Stimulated activated CD4-positive, alpha-beta T cell treated with anti-CD3 and anti-CD28 coated beads, Interleukin-12 subunit alpha, Interleukin-12 subunit beta, amount 100 ng/mL, for 4 hours (primary cell): ENCODE data around the gene HERPUD1.
"Not testable (repeated sequence)": the region's sequence is repeated elsewhere in the genome, so short reads cannot be mapped to it uniquely, and the experiment has no call there.

Experiments used
- DNase-seq: peaks from one replicate; pipeline ENCODE4 v3.0.0-alpha.2; 2020

HERPUD1 gene

DNA sequence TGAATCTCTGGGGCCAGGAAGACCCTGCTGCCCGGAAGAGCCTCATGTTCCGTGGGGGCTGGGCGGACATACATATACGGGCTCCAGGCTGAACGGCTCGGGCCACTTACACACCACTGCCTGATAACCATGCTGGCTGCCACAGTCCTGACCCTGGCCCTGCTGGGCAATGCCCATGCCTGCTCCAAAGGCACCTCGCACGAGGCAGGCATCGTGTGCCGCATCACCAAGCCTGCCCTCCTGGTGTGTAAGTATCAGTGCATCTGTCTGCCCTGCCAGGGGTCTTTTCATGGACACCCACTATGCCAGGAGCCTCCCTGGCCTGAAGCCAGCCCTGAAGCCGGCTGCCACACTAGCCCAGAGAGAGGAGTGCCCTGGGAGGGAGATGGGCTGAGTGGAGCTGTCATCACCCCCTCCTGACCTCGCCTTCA is 29.9 kb downstream of the HERPUD1 start, which contains the start of gene CETP:
CETP (plus strand) TSS at position 100 of the 431 bp plus-strand sequence; CDS start at position 130, 30 bp downstream.
- no peak for DNase-seq

DNA sequence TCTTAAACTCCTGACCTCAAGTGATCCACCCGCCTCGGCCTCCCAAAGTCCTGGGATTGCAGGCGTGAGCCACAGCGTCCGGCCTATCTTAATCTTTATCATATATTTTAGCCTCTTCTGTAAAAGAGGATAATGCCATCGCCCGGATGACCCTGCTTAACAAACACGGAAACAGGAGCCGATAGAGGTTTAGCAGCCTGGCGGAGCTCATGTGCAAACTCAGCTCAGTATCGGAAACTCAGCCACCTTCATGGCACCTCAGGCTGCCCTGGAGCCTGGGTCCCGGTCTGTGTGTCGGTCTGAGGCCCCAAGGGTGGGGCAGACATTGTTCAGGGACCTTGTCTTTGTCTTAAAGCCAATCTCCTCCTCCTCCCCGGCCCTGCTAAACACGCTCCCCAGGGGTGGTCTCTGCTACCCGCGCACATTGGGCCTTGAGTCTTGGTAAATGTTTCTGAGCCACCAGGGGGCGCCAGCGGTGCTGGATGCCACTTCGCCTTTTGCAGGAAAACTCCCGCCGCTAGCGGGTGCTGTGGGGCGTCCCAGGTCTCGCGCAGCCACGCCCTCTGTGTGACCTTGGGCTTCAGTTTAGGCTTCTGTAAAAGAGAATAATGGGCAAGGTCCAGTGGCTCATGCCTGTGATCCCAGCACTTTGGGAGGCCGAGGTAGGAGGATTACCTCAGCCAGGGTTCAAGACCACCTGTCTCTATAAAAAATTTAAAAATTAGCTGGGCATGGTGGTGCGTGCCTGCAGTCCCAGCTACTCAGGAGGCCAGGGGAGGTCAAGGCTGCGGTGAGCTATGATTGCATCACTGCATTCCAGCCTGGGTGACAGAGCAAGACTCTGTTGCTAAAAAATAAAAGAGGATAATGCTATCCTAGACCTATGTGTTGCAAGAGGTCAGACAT is 32.6 kb downstream of the HERPUD1 start:
- DNase-seq: peak; percentile 98

DNA sequence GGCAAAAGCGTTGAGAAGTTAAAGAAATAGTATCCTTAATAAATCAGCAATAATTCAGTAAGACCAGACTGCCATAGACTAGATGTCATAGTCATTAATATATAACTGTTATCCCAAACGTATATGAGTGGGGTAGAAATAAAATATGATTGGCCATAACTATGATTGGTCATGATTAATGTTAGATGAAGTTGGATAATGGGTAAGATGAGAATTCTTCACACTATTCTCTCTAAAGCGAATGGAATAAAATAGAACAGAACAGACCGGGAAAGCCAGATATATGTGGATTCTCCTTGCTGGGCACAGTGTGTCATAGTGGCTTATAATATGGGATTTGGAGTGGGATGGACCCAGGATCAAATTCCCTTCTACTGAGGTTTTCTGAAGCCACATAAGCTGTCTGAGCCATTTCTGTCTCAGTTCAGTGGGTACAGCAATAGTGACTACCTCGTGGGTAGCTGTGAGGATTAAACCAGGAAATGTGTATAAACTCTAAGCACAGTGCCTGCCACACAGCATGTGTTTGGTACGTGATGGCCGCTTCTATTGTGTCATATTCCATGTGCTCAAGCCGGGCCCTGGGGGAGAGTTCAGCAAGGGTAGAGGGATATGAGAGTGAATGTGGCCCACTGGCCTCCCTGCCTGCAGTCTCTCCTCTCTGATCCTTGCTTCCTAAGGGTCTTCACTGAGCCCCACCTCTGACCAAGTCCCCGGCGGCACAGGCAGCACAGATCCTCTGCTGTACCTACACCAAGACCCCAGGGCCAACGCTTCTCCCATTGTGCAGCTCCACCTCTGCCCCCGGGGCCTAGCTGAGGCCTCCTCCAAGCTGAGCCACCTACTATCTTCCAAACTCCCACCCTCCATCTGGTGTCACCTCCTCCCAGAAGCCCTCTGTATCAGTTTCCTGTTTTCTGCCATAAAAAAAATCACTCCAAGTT is 33.5 kb downstream of the HERPUD1 start:
- DNase-seq: no peak

DNA sequence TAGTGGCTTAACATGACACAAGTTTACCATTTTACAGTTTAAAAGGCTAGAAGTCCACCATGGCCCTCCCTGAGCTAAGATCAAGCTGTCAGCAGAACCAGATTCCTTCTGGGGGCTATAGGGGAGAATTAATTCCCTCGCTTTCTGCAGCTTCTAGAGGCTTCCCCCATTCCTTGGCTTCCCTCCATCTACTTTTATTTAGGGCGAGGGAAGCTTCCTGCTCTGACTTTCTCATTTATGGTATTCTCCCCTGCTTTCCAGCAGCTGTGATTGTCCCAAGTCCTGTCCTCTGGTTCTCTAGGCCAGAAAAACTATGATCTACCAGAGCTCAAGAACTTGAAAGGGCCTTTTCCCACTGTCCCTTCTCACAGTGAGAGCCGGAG is 34.1 kb downstream of the HERPUD1 start:
- no peak for DNase-seq

DNA sequence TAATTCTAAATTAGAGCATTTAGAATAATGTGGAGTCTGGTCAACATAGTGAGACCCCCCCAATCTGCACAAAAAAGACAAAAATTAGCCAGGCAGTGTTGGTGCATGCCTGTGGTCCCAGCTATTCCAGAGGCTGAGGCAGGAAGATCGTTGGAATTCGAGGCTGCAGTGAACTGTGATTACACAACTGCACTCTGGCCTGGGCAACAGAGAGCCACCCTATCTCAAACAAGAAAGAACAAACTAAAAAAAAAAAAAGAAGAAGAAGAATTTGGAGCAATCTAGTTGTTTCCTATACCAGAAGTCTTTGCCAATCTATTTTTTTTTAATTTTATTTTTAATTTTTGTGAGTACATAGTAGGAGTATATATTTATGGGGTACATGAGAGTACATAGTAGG is 35.8 kb downstream of the HERPUD1 start:
- no peak for DNase-seq

DNA sequence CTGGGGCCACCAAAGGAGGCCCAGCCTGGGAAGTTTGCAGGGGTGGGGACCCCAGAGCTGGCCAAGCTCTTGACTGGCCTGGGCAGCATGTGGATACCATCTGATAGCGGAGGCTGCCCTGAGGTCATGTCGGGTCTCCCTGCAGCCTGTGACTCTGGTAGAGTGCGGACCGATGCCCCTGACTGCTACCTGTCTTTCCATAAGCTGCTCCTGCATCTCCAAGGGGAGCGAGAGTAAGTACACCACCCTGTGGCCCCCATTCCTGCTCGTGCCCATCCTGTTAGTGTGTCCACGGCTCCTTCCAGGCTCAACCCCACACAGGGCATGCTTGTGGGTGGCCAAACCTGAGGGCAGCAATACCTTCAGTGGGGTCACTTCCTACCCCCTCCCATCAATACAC is 37.8 kb downstream of the HERPUD1 start:
- DNase-seq: no peak

DNA sequence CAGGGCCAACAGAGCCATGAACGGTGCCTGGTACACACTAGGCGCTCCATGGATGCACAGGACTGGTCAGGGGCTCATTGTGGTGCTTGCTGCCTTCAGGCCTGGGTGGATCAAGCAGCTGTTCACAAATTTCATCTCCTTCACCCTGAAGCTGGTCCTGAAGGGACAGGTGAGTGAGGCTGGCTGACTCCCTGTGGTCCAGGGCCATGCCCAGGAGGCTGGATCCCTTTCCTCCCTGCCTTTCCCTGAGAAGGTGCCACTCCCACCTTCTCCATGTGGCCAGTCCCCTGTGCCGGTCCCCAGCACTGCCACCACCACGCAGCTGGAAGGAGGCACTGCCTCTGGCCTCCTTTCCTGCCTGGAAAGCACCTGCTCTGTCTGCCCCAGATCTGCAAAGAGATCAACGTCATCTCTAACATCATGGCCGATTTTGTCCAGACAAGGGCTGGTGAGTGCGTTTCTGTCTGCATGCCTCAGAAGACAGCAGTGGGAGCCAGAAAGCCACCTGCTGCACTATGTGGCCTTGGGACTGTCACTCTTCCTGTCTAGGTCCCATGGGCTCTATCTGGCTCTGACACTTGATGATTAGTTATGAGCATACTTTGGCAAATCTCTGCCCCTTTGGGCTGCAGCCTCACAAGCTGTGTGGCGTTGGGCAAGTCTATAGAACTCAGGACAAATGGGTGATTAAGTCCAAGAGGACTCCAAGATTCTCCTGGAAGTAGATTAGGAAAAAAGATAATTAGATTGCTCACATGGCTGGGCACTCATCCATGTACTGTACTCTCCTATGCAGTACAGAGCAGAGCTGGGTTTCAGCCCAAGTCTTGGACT is 39.2 kb downstream of the HERPUD1 start:
- DNase-seq: no peak

DNA sequence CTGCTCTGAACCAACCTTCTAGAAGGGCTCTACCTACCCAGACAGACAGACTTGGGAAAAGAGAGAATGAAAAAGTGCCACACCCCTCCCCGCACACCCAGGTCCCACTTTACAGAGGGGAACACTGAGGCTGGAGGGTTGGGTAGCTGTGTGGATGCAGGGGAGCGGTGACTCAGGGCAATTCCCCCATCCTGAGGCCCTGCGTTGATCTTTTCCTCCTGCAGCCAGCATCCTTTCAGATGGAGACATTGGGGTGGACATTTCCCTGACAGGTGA is 39.8 kb downstream of the HERPUD1 start:
- DNase-seq: no peak

DNA sequence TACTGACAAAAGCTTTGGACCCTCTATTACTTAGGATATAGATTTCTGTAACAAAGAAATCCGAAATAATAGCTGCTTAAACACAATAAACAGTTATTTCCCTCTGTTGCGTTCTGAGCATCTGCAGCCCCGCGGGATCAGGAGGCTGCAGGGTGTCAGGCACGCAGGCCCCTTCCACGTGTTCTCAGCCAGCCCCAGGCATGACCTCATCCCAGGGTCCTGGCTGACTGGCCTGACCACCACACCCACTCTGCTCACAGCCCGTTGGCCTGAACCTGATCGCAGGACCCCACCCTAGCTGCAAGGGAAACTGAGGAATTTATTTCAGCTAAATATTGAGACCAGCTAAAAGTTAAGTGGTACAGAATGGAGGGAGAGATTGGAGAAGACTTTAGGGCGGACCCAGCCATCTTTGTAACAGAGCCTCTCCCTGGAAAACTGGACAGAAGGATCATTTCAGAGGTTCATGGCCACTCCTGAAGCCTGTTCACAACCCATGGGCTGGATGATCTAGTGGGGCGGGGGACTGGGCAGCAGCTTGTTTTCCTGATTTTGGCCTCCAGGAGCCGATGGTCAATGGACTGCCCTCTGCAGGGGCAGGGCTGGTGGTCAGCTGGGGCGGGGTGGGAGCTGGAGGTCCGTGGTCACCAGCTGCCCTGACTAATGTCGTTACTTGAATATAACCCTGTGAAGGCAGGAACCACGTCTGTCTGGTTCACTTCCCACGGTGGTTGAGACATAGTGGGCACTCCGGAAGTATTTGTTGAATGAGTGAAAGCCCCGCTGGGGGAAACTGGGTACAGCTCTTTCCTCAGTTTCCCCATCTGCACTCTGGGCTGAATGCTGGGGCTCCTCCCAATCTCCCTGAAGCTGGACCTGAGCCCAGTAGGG is 40.7 kb downstream of the HERPUD1 start:
- no peak for DNase-seq

DNA sequence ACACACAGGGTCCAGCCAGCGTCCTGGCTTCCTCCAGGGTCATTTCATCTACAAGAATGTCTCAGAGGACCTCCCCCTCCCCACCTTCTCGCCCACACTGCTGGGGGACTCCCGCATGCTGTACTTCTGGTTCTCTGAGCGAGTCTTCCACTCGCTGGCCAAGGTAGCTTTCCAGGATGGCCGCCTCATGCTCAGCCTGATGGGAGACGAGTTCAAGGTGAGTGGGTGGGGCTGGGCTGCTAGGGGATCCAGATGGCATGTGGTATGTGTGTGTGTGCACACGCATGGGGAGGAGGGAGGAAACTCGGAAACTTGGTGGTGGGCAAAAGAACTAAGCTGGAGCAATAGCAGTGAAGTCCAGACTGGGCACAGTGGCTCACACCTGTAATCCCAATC is 41.4 kb downstream of the HERPUD1 start:
- DNase-seq: no peak

DNA sequence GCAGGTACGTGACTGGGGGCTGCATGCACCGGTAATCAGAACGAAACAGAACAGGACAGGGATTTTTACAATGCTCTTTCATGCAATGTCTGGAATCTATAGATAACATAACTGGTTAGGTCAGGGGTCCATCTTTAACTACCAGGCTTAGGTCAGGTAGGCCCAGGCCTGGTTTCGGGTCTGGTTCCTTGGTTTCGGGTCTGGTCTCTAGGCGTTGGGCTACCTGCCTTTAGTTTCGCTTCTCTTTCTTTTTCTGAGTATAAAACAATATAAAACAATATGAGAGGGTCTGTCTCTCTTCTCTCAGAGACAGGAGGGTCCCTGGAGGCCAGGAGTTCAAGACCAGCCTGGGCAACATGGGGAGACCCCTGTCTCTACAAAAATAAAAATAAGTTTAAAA is 42.0 kb downstream of the HERPUD1 start:
- not testable (repeated sequence) for DNase-seq

DNA sequence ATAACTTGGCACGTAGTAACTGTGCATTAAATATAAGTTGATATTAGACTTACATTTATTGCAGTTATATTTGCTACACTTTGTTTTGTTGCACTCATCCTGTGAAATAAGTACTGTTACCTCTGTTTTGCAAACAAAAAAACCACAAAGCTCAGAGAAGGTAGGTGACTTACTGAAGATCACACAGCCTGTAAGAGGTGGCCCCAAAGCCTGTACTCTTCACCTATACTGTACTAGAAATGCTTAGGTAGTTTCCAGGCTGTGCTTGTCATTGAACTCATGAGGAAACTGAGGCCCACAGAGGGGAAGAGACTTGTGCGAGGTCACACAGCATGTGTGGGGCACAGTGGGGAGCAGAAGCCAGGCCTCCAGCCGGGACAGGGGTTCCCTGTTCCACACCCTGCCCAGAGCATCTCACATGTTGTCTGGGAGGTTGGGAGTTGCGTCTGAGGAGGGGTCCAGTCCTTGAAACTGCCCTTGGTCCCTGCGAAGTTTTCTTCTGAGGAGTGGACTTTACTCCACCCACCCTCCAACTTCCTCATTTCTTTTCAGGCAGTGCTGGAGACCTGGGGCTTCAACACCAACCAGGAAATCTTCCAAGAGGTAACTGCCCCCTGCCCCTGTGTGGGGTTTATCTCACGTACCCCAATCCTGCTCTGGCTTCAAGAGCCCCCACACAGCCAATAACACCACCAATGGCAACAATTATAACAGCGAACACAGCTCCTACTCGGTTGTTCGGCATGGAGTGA is 42.8 kb downstream of the HERPUD1 start:
- DNase-seq: no peak

DNA sequence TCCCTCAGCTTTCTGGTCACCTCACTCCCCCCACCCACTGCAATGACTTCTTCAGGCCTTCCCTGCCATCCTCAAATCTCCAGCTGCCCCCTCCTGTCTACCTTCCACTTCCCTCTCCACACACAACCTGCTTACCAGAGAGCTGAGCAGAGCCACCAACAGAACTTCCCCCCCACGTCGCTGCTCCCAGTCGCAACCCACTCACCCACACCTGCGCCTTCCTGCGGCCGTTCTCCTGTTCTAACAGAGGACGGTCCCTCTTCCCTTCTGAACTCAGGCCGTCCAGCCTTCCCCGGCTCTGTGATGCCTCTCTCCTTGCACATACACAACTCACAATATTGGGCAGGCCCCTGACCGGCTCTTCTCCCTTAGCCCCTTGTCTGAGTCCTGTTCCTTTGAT is 43.8 kb downstream of the HERPUD1 start:
- no peak for DNase-seq

DNA sequence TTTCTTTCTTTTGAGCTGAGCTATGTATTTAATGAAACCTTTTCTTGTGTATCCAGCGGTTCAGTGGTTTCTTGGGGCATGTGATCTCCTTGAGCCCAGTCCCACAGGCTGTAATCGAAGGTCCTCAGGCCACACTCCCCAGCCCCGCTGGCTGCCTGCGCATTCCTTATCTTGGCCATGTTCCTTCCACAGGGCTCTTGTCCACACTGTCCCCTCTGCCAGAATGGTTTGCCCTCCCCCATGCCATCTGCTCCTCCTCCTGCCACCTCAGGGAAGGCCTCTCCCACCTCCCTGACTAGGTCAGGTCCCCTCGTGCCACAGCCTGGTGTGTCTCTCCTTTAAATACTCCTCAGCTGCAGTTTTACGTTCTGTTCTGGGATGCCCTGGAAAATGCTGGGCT is 45.3 kb downstream of the HERPUD1 start:
- no peak for DNase-seq

DNA sequence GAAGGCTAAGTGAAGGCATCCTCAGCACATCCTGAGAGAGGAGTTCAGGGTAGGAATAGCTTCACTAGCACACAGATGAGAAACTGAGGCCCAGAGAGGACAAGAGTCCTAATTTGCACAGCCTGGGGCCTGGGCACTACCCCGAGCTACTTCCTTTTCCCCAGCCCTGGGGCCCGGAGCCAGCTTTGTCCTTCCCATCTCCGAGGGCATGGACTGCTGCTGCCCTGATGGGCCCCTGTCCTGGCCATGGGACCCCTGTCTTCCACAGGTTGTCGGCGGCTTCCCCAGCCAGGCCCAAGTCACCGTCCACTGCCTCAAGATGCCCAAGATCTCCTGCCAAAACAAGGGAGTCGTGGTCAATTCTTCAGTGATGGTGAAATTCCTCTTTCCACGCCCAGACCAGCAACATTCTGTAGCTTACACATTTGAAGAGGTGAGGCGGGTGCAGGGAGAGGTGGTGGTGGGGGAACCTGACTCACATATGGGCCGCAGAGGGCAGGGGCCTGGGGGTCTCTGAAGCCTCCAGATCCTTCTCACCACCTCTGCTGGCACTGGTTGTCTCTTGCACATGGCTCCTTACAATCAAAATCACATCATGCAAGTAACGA is 46.0 kb downstream of the HERPUD1 start:
- DNase-seq: no peak

DNA sequence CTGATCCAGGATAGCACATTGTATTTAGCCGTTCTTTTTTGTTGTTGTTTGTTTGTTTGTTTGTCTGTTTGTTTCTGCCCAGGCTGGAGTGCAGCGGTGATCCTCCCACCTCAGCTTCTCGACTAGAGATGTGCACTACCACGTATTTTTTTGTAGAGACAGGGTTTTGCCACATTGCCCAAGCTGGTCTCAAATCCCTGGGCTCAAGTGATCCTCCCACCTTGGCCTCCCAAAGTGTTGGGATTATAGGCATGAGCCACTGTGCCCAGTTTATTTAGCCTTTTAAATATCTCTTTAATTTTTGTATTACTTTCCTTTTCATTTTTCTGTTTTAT is 48.2 kb downstream of the HERPUD1 start:
- DNase-seq: no peak

DNA sequence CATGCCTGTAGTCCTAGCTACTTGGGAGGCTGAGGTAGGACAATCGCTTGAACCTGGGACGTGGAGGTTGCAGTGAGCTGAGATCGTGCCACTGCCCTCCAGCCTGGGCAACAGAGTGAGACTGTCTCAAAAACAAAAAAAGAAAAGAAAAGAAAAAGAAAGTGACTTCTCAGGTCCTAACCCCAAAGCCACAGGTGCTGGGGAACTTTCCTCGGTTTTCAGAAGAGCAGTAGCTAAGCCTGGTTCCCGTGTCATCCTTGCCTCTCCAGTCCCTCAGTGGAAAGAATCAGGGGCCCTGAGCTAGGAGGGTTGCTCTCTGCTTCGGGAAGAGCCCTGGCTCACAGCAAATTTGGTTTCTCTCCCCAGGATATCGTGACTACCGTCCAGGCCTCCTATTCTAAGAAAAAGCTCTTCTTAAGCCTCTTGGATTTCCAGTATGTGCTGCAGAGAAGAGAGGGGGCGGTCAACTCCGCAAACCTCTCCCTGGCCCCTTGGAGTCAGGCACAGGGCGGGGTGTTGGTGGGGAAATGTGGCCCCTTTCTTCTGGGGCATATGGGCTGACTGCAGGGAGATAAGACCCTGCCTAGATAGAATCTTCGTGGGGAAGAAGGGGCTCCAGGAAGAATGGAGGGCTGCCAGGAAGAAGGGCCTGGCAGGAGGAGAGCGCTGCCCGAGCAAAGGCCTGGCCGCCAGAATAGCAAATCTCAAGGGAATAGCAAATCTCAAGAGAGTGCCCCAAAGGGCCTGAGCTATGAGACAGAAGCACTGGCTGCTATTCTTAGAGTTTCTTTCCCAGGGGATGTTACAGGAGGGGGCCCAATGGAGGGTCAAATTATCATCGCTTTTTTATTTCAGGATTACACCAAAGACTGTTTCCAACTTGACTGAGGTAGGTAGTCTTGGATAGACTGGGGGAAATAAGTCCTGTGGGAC is 49.1 kb downstream of the HERPUD1 start:
- DNase-seq: no peak

DNA sequence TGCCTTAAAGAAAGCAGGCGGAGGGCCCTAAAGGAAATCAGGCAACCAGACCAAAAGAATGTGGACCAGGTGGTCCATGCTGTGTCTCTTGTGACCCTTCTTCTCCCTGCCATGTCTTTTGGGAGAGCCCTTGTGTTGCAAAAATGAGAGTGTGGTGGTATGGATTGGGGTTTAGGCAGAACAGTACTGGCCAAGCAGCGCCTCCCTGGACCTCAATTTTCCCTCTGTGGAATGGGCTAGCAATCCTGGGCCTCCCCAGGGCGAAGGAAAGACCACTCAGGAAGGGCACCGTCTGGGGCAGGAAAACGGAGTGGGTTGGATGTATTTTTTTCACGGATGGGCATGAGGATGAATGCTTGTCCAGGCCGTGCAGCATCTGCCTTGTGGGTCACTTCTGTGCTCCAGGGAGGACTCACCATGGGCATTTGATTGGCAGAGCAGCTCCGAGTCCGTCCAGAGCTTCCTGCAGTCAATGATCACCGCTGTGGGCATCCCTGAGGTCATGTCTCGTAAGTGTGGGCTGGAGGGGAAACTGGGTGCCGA is 49.9 kb downstream of the HERPUD1 start:
- no peak for DNase-seq

DNA sequence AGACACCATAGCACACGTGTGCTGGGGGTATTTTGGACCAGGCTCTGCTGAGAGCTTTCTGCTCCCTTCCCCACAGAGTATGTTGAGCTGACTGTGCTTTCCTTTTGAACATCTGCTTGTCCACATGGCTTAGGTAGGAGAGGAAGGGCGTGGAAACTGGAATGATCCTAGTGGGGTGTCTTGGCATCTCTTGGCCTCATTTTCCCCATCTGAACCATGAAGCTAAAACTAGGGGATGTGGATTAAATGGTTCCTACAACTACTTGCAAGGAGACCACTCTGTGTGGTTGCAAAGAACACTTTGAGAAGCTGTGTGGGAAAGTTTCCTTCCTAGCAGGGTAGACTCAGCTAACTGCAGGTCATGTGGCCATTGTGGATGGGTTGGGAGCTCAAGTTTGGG is 50.8 kb downstream of the HERPUD1 start:
- no peak for DNase-seq
